ENCODE results near the gene RING1.
A peak's percentile ranks its signal among the peaks of the same experiment; 100 is the strongest.

Gene RING1

GRCh38 chr6:33204415-33205190 is 3.7 kb upstream of the RING1 start, which contains the start of gene HSD17B8:
Gene HSD17B8 (plus strand): TSS chr6:33204655. CDS start chr6:33204669, 14 bp downstream.
- no peak within 1 kb of the TSS for H3K27ac ChIP-seq (replicated peaks)

GRCh38 chr6:33205191-33206026 is 2.9 kb upstream of the RING1 start:
- no peak overlapping the region for H3K27ac ChIP-seq (replicated peaks)
- TF ChIP-seq POLR2AphosphoS5 (IDR thresholded peaks at IDR 0.05; ENCODE audit: low read depth) (0 out of 2 replicates have a peak, but pooled peaks have one; percentile 37), REST (IDR thresholded peaks at IDR 0.05; ENCODE audit: insufficient replicate concordance, low read depth) (no peak)

More at GRCh38 chr6:33204415-33205190, 3.7 kb upstream of the RING1 start, which contains the start of gene HSD17B8:
- Histone ChIP-seq H3K27me3 (ENCODE audit: insufficient read depth, poor library complexity, severe bottlenecking) (no peaks in the 10 kb centered on the region), H3K4me3 (replicated peaks; ENCODE audit: insufficient read depth, low read length) (no peak within 1 kb of the TSS)
- peak in 1 of 2 experiments; percentile 30 for DNase-seq (ENCODE audit: low read depth in 1 of 2, low spot score in 1 of 2)
- no peak for TF ChIP-seq SPI1 (IDR thresholded peaks at IDR 0.05; ENCODE audit: borderline replicate concordance, low read depth)
- peak; percentile 38; the same call in 1 of the 2 replicates for TF ChIP-seq POLR2AphosphoS5 (IDR thresholded peaks at IDR 0.05; ENCODE audit: low read depth)
- TF ChIP-seq GABPA (IDR thresholded peaks at IDR 0.05; ENCODE audit: low read depth), result no peak
- no peak for TF ChIP-seq CTCF (IDR thresholded peaks at IDR 0.05; ENCODE audit: insufficient read depth, low read length)
- no peak for TF ChIP-seq REST (IDR thresholded peaks at IDR 0.05; ENCODE audit: insufficient replicate concordance, low read depth)

GRCh38 chr6:33206027-33206863 is 2.1 kb upstream of the RING1 start:
- no peak overlapping the region for H3K4me3 ChIP-seq (replicated peaks; ENCODE audit: insufficient read depth, low read length)
- DNase-seq (ENCODE audit: low read depth in 1 of 2, low spot score in 1 of 2), result no peak
- TF ChIP-seq CTCF (IDR thresholded peaks at IDR 0.05; ENCODE audit: insufficient read depth, low read length), result no peak
- TF ChIP-seq GABPA (IDR thresholded peaks at IDR 0.05; ENCODE audit: low read depth), result no peak
- no peak for TF ChIP-seq POLR2AphosphoS5 (IDR thresholded peaks at IDR 0.05; ENCODE audit: low read depth)
- no peak for TF ChIP-seq SPI1 (IDR thresholded peaks at IDR 0.05; ENCODE audit: borderline replicate concordance, low read depth)
- TF ChIP-seq REST (IDR thresholded peaks at IDR 0.05; ENCODE audit: insufficient replicate concordance, low read depth), result no peak
- no peaks in the 10 kb centered on the region for H3K27me3 ChIP-seq (ENCODE audit: insufficient read depth, poor library complexity, severe bottlenecking)
- no peak overlapping the region for H3K27ac ChIP-seq (replicated peaks)

More at GRCh38 chr6:33205191-33206026, 2.9 kb upstream of the RING1 start:
- DNase-seq (ENCODE audit: low read depth in 1 of 2, low spot score in 1 of 2), result no peak
- Histone ChIP-seq H3K27me3 (ENCODE audit: insufficient read depth, poor library complexity, severe bottlenecking) (no peaks in the 10 kb centered on the region), H3K4me3 (replicated peaks; ENCODE audit: insufficient read depth, low read length) (no peak overlapping the region)

Data from HL-60 (cell line).